Adrenal gland (tissue), 12 donors: ENCODE measurements around the gene MAP3K6. TPM values are rescaled to one million over a fixed set of nuclear protein-coding genes. Genes with fewer than 3 reads are reported as not detected.
A peak's percentile ranks its signal among the peaks of the same experiment; 100 is the strongest.

Experiments used
- DNase-seq, 7 donors: peaks; one replicate each; pipeline ENCODE4 v3.0.0-alpha.2; 2019 to 2020
- H3K27ac ChIP-seq, 5 donors: fragments of 200-600 bp; sonication (generic) in 4 of 5; 1 replicate in 3 of 5; 2 replicates in 2 of 5; pipeline versions ENCODE4 v1.5.1 to v1.8.0; 2016 to 2020; ENCODE audit warnings: mild to moderate bottlenecking in 1 of 5
- H3K27me3 ChIP-seq: fragments of 200-600 bp; 2 replicates; pipeline ENCODE4 v1.8.0; 2021
- H3K36me3 ChIP-seq, 2 donors: fragments of 200-600 bp; replicated peaks in 1 of 2; 1 replicate in 1 of 2; 2 replicates in 1 of 2; pipeline versions ENCODE4 v1.5.1 to v1.8.0; 2018 to 2022
- H3K4me1 ChIP-seq, 2 donors: fragments of 200-600 bp; replicated peaks in 1 of 2; 1 replicate in 1 of 2; 2 replicates in 1 of 2; pipeline versions ENCODE4 v1.5.1 to v1.8.0; 2018 to 2021
- H3K4me3 ChIP-seq, 4 donors: fragments of 200-600 bp; sonication (generic) in 3 of 4; one replicate each; pipeline ENCODE4 v1.5.1; 2016 to 2018
- H3K9me3 ChIP-seq, 3 donors: fragments of 200-600 bp; sonication (generic) in 1 of 3; replicated peaks in 1 of 3; 1 replicate in 2 of 3; 2 replicates in 1 of 3; pipeline versions ENCODE4 v1.5.1 to v1.8.0; 2016 to 2021
- CTCF ChIP-seq, 6 experiments: fragments of 450-650 bp in 4 of 6; fragments of 200-600 bp in 2 of 6; sonication (generic) in 1 of 6; IDR thresholded peaks; 1 replicate in 5 of 6; 2 replicates in 1 of 6; pipeline versions ENCODE4 v1.5.1 to v1.8.0; 2016 to 2021; ENCODE audit warnings: antibody characterized with exemption in 6 of 6, mild to moderate bottlenecking in 2 of 6, moderate library complexity in 1 of 6
- POLR2A ChIP-seq, 2 donors: fragments of 450-650 bp; IDR thresholded peaks; one replicate each; pipeline ENCODE4 v1.6.1; 2017; ENCODE audit warnings: antibody characterized with exemption in 2 of 2, mild to moderate bottlenecking in 2 of 2, moderate library complexity in 1 of 2
- WGBS, 4 donors: extraction: QIAGEN DNeasy Blood & Tissue Kit in 2 of 4; methylation state at CpG; one replicate each; pipeline versions ENCODE4 v1.1.5 to v1.1.7; 2013 to 2017; 5-methylcytosine and 5-hydroxymethylcytosine counted together
- intact Hi-C, 2 donors: fragments of 100-400 bp; cut with DNase I; formaldehyde crosslinking; loops; one replicate each; pipeline versions ENCODE4 v1.14.1 to v1.15.0; 2022 to 2023
- polyA plus RNA-seq, 3 donors: library from polyadenylated mRNA; stranded (reverse); fragments of 200-250 nt in 2 of 3; fragments of 350-450 nt in 1 of 3; fragmentation: Illumina TruSeq in 1 of 3; extraction: RNeasy Lipid Tissue Mini Kit (QIAGEN cat#74804) in 1 of 3; gene quantifications; one replicate each; pipeline ENCODE4 v1.2.3, GENCODE V29; 2013 to 2014
- total RNA-seq, 9 donors: library from RNA; depleted of rRNA in 4 of 9; stranded (reverse); fragments of >200 nt in 4 of 9; fragments of 120-200 nt in 1 of 9; fragmentation: NEBNext Ultra II Directional in 1 of 9; extraction: Animal tissue kit (Norgen Biotek cat#: 25700) in 1 of 9; gene quantifications; one replicate each; pipeline versions ENCODE4 v1.1.0 to v1.2.4, GENCODE V29; 2013 to 2023
- donor health status: healthy with polysubstance abuse.
- donor health status: Bipolar disorder and iron deficiency.
- donor health status: DM: yes; HTN: yes; CAD: no.
- donor health status: DM: no; HTN: no; CAD: no.
- donor health status: DM: no; HTN: no; CAD: no.
- donor health status: DM: yes; HTN: yes; CAD: no.

Gene MAP3K6
- total and polyA plus RNA-seq, 12 donors = 6.5 to 136 (median 26.6) TPM

- Histone ChIP-seq H3K4me1 (peaks cover 27 to 59% of the 10 kb centered on the region in 2 donors), H3K4me3 (no peak overlapping the region), H3K27ac (peak overlapping the region in 4 of 5 donors; percentile 52 to 88 (median 75)), H3K9me3 (no peaks in the 10 kb centered on the region), H3K27me3 (no peaks in the 10 kb centered on the region), H3K36me3 (peaks cover 0 to 8% of the 10 kb centered on the region in 2 donors)
- WGBS, 4 donors = 20 to 58% (median 33%) methylated on average over 2 to 8 of the region's 8 CpGs
- intact Hi-C loops = loop anchor here in 1 of 2 donors (10.0 kb wide), 1 partner anchor 152 kb away; no protein-coding TSS in a partner anchor
- TF ChIP-seq CTCF (IDR thresholded peaks at IDR 0.05) (peak; percentile 38 to 85 (median 70)), POLR2A (IDR thresholded peaks at IDR 0.05) (peak in 1 of 2 donors; percentile 16)
- DNase-seq = peak; percentile 79 to 92 (median 91)
These were observed 35.6 kb upstream of the MAP3K6 start for GRCh38 chr1:27402349-27402754.

GRCh38 chr1:27400963-27401341 lies 34.2 kb upstream of the MAP3K6 start:
- peaks cover 17 to 48% of the 10 kb centered on the region in 2 donors for H3K4me1 ChIP-seq
- 82 to 89% (median 86%) methylated on average over 5 of the region's 5 CpGs for WGBS, 4 donors

GRCh38 chr1:27400082-27400962 lies 33.6 kb upstream of the MAP3K6 start:
- Histone ChIP-seq H3K36me3 (no peaks in the 10 kb centered on the region), H3K27me3 (no peaks in the 10 kb centered on the region), H3K27ac (no peak overlapping the region), H3K4me1 (peaks cover 15 to 41% of the 10 kb centered on the region in 2 donors), H3K9me3 (no peaks in the 10 kb centered on the region), H3K4me3 (no peak overlapping the region)
- no peak for TF ChIP-seq POLR2A (IDR thresholded peaks at IDR 0.05)
- TF ChIP-seq CTCF (IDR thresholded peaks at IDR 0.05) = no peak
- intact Hi-C loops = loop anchor here in 1 of 2 donors (10.0 kb wide), 1 partner anchor 154 kb away; no protein-coding TSS in a partner anchor
- peak in 1 of 7 donors; percentile 54 for DNase-seq
- WGBS, 4 donors = 31 to 45% (median 35%) methylated on average over 11 to 13 of the region's 13 CpGs

More at GRCh38 chr1:27400963-27401341, 34.2 kb upstream of the MAP3K6 start:
- intact Hi-C loops = loop anchor here in 1 of 2 donors (10.0 kb wide), 1 partner anchor 154 kb away; no protein-coding TSS in a partner anchor
- DNase-seq = no peak
- Histone ChIP-seq H3K27ac (no peak overlapping the region), H3K4me3 (no peak overlapping the region), H3K9me3 (no peaks in the 10 kb centered on the region), H3K36me3 (no peaks in the 10 kb centered on the region), H3K27me3 (no peaks in the 10 kb centered on the region)
- TF ChIP-seq POLR2A (IDR thresholded peaks at IDR 0.05) (no peak), CTCF (IDR thresholded peaks at IDR 0.05) (no peak)

GRCh38 chr1:27399251-27400025 lies 32.7 kb upstream of the MAP3K6 start:
- TF ChIP-seq POLR2A (IDR thresholded peaks at IDR 0.05) = no peak
- no peak for TF ChIP-seq CTCF (IDR thresholded peaks at IDR 0.05)
- H3K36me3 ChIP-seq = no peaks in the 10 kb centered on the region
- intact Hi-C loops = loop anchor here (5.0 to 10.0 kb wide), 3 partner anchors 155 to 265 kb away; partner anchors contain the start of gene AHDC1 (in 1 of the 2)
- H3K27ac ChIP-seq = no peak overlapping the region
- no peaks in the 10 kb centered on the region for H3K9me3 ChIP-seq
- 37 to 55% (median 44%) methylated on average over 6 to 19 of the region's 19 CpGs for WGBS, 4 donors
- no peaks in the 10 kb centered on the region for H3K27me3 ChIP-seq
- H3K4me3 ChIP-seq = no peak overlapping the region
- H3K4me1 ChIP-seq = peaks cover 15 to 33% of the 10 kb centered on the region in 2 donors
- peak in 1 of 7 donors; percentile 35 for DNase-seq
